Iris pigment epithelial cell (primary cell): ENCODE measurements around the gene THPO.

Experiments used
- DNase-seq: peaks from one replicate; pipeline ENCODE4 v3.0.0-alpha.2; 2011; ENCODE audit warnings: low read depth

Gene THPO

DNA sequence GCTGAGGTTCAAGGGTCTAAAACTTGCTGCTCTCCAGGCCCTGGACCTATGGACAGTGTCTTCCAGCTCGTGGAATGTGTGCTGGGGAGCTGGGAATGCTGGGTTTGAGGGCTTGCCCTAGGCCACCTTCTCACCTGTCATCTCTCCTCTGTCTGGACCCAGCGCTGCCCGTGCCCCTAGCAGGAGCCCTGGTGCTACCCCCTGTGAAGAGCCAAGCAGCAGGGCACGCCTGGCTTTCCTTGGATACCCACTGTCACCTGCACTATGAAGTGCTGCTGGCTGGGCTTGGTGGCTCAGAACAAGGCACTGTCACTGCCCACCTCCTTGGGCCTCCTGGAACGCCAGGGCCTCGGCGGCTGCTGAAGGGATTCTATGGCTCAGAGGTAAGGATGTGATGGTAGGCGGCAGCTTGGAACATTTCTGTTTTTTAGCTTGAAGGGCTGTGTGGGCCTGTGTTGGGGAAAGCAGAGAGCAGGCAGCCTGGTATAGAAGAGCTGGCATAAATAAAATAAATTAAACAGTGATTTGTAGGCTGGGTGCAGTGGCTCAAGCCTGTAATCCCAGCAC, 6.9 kb upstream of the THPO start:
- no peak for DNase-seq

DNA sequence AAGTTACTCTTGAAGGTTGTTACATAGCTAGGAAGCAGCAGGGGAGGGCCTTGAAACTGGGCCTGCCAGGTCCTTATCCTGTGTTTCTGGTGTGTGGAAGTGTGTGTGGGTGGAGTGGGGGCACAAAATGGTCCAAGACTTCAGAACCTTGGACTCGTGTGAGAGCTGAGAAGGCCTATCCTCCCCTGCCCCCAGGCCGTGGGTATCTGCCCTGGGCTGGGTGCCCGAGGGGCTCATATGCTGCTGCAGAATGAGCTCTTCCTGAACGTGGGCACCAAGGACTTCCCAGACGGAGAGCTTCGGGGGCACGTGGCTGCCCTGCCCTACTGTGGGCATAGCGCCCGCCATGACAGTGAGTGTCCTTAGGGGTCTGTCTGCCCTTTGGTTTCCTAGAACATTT, 6.3 kb upstream of the THPO start:
- no peak for DNase-seq

DNA sequence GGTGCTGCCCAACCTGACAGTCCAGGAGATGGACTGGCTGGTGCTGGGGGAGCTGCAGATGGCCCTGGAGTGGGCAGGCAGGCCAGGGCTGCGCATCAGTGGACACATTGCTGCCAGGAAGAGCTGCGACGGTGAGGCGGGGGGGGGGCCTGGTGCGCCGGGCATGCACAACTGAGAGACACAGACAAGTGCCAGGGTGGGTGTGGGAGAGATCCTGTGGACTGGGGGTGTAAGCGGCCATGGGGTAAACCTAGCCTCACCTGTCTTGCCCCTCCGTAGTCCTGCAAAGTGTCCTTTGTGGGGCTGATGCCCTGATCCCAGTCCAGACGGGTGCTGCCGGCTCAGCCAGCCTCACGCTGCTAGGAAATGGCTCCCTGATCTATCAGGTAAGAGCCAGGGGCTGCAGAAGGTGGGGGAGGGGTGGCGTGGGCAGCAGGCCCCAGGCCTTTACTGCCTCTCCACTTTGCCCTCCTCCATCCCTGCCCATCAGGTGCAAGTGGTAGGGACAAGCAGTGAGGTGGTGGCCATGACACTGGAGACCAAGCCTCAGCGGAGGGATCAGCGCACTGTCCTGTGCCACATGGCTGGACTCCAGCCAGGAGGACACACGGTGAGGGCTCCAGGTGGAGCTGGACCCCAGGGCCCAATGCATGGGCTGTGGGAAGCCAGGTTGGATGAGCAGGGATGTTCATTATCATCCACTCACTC, 5.2 kb upstream of the THPO start:
- DNase-seq = no peak

GRCh38 chr3:184382326-184383032, 4.5 kb upstream of the THPO start:
- no peak for DNase-seq

DNA sequence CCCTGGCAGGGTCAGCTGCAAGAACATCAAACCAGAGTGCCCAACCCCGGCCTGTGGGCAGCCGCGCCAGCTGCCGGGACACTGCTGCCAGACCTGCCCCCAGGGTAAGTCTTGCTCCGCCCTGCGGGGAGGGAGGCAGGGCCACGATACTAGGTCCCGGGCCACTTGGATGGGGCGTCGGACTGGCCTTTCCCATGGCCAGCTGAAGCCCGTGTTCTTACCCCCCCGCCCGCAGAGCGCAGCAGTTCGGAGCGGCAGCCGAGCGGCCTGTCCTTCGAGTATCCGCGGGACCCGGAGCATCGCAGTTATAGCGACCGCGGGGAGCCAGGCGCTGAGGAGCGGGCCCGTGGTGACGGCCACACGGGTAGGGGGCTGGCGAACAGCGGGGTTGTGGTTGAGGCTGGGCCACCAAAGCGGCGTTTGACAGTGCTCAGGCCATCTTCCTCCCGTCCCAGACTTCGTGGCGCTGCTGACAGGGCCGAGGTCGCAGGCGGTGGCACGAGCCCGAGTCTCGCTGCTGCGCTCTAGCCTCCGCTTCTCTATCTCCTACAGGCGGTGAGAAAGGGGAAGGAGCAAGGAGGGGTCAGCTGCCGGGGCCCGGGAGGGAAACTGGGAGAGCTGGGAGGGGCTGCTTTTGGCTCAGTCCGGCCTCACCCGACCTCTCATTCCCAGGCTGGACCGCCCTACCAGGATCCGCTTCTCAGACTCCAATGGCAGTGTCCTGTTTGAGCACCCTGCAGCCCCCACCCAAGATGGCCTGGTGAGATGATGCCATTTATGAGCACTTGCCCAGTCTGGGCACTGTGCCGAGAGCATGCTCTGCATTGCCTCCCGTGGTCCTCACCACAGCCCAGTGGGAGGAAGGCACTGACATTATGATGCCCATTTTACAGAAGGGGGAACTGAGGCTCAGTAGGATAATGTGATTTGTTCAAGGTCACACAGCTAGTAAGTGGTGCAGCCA, 3.5 kb upstream of the THPO start:
- no peak for DNase-seq

GRCh38 chr3:184380627-184381260, 2.7 kb upstream of the THPO start:
- no peak for DNase-seq

DNA sequence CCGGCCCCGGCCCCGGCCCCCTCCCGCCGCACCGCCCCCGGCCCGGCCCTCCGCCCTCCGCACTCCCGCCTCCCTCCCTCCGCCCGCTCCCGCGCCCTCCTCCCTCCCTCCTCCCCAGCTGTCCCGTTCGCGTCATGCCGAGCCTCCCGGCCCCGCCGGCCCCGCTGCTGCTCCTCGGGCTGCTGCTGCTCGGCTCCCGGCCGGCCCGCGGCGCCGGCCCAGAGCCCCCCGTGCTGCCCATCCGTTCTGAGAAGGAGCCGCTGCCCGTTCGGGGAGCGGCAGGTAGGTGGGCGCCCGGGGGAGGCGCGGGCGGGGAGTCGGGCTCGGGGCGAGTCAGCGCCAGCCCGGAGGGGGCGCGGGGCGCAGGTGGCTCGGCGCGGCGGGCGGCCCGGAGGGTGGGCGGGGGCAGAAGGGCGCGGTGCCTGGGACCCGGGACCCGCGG, 2.2 kb upstream of the THPO start:
- peak; percentile 25 for DNase-seq

DNA sequence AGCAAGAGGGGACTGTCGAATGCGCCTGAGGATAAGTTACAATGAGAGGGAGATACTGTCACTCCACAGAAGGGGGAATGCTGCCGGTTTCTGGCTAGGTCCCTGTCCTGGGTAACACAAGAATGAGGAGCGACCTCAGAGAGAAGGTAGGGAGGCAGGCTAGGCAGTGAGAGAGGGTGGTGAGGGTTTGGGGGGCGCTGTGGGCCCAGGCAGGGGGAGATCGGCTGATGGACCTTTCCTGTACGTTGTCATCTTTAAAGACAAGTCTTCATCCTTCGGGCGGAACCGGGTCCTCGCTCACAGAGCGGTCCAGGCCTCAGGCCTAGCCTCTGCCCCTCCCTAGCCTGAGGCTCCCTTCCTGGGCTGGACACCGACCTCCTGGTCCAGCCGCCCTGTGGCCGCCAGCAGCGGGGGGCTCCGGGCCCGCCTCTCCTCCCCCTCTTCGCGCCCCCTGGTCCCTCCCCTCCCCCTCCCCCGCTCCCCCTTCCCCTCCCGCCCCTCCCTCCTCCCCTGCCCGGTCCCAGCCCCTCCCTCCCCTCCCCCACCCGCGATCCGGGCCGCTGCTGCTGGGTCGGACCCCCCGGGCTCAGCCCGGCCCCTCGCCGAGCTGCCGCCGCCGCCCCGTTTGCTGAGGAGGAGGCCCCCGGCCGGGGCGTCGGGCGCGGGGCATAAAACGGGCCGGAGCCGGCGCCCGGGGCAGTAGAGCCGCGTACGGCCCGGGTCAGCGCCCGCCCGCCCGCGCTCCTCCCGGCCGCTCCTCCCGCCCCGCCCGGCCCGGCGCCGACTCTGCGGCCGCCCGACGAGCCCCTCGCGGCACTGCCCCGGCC, 1.6 kb upstream of the THPO start, which contains the start of gene CHRD:
Gene CHRD, plus strand, starts transcription at position 697 of the 827 bp plus-strand sequence. CDS start 265 bp downstream, outside the sequence.
- DNase-seq = no peak

GRCh38 chr3:184378651-184379357, 797 bp upstream of the THPO start:
- no peak for DNase-seq

GRCh38 chr3:184377374-184377773, 633 bp downstream of the THPO start:
- DNase-seq = no peak

GRCh38 chr3:184375747-184376461, 2.1 kb downstream of the THPO start:
- DNase-seq = no peak

GRCh38 chr3:184373422-184373821, 4.6 kb downstream of the THPO start:
- DNase-seq = peak; percentile 14

DNA sequence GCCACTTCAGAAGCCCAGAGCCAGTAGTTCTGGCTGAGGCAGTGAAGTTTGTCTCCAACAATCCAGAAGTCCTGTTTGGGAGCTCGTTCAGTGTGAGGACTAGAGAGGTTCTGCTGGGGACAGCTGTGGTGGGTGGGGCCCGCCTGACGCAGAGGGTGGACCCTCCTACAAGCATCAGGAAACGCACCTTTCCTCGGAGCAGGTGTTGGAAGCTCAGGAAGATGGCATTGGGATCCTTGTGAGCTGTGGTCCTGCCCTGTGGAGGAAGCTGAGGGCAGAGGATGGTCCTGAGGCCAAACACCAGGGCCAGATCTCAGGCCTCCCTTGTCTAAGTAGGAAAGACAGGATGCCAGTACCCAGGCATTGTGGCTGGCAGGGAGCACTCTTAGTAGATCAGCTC, 5.1 kb downstream of the THPO start:
- no peak for DNase-seq

DNA sequence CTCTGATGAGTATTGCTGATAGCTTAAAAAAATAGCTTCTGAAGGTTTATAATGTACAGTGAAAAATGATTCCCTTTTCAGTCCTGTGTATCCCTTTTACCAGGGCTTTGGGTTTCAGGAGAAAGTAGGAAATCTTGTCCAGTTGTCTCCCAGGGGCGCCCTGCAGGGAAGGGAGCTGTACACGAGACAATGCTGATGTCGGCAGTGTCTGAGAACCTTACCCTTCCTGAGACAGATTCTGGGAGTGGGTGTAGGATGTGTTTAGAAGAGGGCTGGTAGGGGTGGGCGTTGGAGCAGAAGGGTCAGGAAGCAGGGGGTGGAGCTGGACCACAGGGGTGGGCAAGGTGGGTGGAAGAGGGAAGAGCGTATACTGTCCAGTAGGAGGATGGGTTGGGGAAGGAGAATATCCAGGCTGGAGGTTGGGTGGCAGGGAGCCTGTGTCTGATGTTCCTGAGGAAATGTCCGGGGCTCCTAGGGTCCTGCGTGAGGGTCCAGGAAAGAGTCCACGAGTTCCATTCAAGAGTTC, 5.6 kb downstream of the THPO start:
- no peak for DNase-seq

DNA sequence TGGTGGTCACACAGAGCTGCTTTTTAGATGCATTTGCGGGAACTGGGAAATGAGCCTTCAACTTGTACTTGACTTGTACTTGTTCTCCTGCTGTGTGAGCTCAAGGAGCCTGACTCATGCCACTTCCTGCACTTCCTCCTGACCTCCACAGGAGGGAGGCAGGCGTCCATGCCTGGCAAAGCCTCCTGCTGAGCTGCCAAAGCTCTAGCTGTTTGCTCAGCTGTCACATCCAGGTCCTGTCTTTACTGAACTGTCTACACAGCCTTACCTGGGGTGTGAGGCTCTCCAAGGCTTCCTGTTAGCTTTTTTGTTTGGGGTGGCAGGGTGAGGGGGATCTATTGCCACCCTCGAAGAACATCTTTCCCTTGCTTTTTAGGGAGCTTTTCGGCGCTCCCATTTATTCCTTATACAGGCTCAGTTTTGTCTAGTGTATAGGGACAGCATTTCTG, 6.4 kb downstream of the THPO start:
- peak; percentile 91 for DNase-seq

GRCh38 chr3:184368586-184369183, 9.3 kb downstream of the THPO start:
- peak; percentile 71 for DNase-seq

GRCh38 chr3:184368116-184368515, 9.9 kb downstream of the THPO start:
- DNase-seq = no peak

GRCh38 chr3:184366619-184367289, 11.3 kb downstream of the THPO start:
- DNase-seq = peak; percentile 72
